Breast epithelium (tissue), 3 donors: ENCODE measurements around the gene TREM2.

Experiments used
- POLR2A ChIP-seq: fragments of 450-650 bp; IDR thresholded peaks from one replicate; pipeline ENCODE4 v1.6.1; 2016; ENCODE audit warnings: antibody characterized with exemption, mild to moderate bottlenecking, moderate library complexity
- POLR2AphosphoS5 ChIP-seq, 3 donors: sonication (generic); formaldehyde crosslinking; IDR thresholded peaks; one replicate each; pipeline ENCODE4 v1.6.1; 2017; ENCODE audit warnings: antibody characterized with exemption in 3 of 3
- TF ChIP-seq, protein P1 (sequence below), 3 donors: fragments of 450-650 bp; IDR thresholded peaks; one replicate each; pipeline ENCODE4 v1.5.1; 2016 to 2017; ENCODE audit warnings: antibody characterized with exemption in 3 of 3, mild to moderate bottlenecking in 3 of 3, moderate library complexity in 3 of 3

DNA sequence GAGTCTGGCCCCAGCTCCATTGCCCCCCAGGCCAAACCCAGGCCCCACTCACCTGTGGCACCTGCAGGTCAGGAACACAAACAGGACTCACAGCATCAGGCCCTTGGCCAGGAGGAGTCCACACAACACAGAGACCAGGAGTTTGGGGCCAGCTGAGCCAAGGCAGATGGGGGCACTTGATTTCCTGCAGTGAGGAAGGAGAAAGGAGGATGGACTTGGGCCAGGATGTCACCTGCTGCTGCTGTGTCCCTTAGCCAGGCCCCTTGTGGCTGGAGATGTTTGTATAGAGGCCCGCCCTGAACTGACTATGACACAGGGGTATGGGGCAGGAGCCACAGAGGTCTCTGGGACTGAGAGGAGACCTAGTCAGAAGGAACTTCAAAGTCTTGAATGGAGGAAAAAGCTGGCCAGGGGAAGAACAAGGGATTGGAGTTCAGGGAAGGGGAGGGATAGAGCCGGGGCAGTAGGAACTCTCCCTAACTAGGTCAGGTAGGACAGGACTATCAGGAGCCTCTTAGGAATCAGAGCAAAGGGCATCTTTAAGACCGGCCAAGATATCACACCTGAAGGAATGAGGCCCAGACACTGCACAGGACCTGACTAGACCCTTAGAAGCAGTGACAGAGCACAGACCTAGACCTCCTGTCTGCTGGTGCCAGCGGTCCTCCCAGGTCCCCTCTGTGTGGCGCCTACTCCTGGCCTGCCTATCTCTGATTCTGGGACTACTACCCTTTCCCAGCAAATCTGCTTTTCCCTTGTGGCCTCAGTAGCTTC, 46.8 kb upstream of the TREM2 start:
- TF ChIP-seq POLR2AphosphoS5 (IDR thresholded peaks at IDR 0.05) = no peak
- TF ChIP-seq, protein P1, sequence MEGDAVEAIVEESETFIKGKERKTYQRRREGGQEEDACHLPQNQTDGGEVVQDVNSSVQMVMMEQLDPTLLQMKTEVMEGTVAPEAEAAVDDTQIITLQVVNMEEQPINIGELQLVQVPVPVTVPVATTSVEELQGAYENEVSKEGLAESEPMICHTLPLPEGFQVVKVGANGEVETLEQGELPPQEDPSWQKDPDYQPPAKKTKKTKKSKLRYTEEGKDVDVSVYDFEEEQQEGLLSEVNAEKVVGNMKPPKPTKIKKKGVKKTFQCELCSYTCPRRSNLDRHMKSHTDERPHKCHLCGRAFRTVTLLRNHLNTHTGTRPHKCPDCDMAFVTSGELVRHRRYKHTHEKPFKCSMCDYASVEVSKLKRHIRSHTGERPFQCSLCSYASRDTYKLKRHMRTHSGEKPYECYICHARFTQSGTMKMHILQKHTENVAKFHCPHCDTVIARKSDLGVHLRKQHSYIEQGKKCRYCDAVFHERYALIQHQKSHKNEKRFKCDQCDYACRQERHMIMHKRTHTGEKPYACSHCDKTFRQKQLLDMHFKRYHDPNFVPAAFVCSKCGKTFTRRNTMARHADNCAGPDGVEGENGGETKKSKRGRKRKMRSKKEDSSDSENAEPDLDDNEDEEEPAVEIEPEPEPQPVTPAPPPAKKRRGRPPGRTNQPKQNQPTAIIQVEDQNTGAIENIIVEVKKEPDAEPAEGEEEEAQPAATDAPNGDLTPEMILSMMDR (IDR thresholded peaks at IDR 0.05) = no peak
- no peak for TF ChIP-seq POLR2A
